Endothelial cell of umbilical vein (primary cell): ENCODE data around the gene SV2A.
"Not testable (repeated sequence)": the region's sequence is repeated elsewhere in the genome, so short reads cannot be mapped to it uniquely, and the experiment has no call there.

ENCODE experiments used
- CTCF ChIP-seq, 2 donors: IDR thresholded peaks; 1 replicate in 1 of 2; 2 replicates in 1 of 2; pipeline ENCODE4 v1.5.1; 2011; ENCODE audit warnings: low read length in 2 of 2, mild to moderate bottlenecking in 2 of 2, moderate library complexity in 2 of 2, control low read depth in 1 of 2, inconsistent platforms in 1 of 2, low read depth in 1 of 2; ENCODE audit not compliant: insufficient read depth in 1 of 2; ENCODE audit errors: extremely low read depth in 1 of 2
- JUN ChIP-seq: IDR thresholded peaks from 2 replicates; pipeline ENCODE4 v1.6.1; 2011; ENCODE audit warnings: borderline replicate concordance, low read depth; ENCODE audit not compliant: insufficient read length, insufficient read depth
- MYC ChIP-seq: IDR thresholded peaks from one replicate; pipeline ENCODE4 v1.6.1; 2011; ENCODE audit warnings: mild to moderate bottlenecking, low read depth, low read length
- TF ChIP-seq, protein P1 (sequence below): IDR thresholded peaks from 2 replicates; pipeline ENCODE4 v1.6.1; 2011; ENCODE audit not compliant: insufficient read depth, insufficient read length

DNA sequence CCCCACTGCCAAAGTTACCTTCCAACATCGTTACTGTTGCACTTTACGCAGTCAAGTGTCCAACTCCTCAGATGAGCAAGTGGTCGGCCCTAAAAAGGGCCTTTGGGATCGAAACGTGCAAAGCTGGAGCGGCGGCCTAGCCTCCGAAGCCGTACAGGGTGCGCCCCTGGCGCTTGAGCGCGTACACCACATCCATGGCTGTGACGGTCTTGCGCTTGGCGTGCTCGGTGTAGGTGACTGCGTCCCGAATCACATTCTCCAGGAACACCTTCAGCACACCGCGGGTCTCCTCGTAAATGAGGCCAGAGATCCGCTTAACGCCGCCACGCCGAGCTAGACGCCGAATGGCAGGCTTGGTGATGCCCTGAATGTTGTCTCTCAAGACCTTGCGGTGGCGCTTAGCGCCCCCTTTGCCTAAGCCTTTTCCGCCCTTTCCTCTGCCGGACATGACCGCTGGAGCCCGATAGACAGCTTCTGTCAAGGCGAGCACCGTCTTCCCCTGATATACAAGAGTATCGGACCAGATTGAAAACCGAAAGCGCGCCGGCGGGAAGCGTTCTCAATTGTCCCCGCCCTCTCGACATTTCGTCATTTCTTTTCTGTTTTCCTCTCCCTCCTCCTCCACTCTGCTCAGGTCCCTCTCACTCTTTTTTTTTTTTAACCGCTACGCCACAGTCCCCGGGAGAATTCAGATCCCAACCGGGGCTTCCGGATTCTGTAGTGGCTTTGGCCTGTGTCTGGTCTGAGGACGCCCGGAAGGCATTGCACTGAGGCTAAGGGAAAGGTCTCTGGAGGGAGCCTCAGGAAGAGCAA lies 56.8 kb downstream of the SV2A start:
- not testable (repeated sequence) for TF ChIP-seq CTCF (IDR thresholded peaks at IDR 0.05; ENCODE audit: extremely low read depth in 1 of 2, insufficient read depth in 1 of 2, low read depth in 1 of 2, low read length in 2 of 2); MYC; JUN
- TF ChIP-seq, protein P1, sequence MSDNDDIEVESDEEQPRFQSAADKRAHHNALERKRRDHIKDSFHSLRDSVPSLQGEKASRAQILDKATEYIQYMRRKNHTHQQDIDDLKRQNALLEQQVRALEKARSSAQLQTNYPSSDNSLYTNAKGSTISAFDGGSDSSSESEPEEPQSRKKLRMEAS, result not testable (repeated sequence)
